SK-N-SH treated with all-trans-retinoic acid at 6 μM for 48 hours (cell line): Measurements from ENCODE around the gene ZSWIM9.

Source experiments
- ARNTL ChIP-seq: fragments of 450-650 bp; formaldehyde crosslinking; IDR thresholded peaks from 2 replicates; pipeline ENCODE4 v1.5.0; 2020; ENCODE audit warnings: low read depth, mild to moderate bottlenecking, moderate library complexity, borderline replicate concordance
- CREB5 ChIP-seq: fragments of 250-450 bp; sonication (Bioruptor Pico); IDR thresholded peaks from 2 replicates; pipeline ENCODE4 v1.5.1; 2020; ENCODE audit warnings: low read depth, mild to moderate bottlenecking, moderate library complexity
- CSRNP3 ChIP-seq: fragments of 250-450 bp; sonication (Bioruptor Pico); IDR thresholded peaks from 2 replicates; pipeline ENCODE4 v1.5.1; 2021; ENCODE audit warnings: mild to moderate bottlenecking, moderate library complexity
- ESRRG ChIP-seq: fragments of 250-450 bp; sonication (Bioruptor Pico); IDR thresholded peaks from 2 replicates; pipeline ENCODE4 v1.6.1; 2021; ENCODE audit warnings: mild to moderate bottlenecking
- GLIS3 ChIP-seq: fragments of 250-450 bp; sonication (Bioruptor Pico); IDR thresholded peaks from 2 replicates; pipeline ENCODE4 v1.5.0; 2020; ENCODE audit warnings: mild to moderate bottlenecking, moderate library complexity
- PATZ1 ChIP-seq: fragments of 250-450 bp; sonication (Bioruptor Pico); IDR thresholded peaks from 2 replicates; pipeline ENCODE4 v1.8.0; 2020; ENCODE audit warnings: mild to moderate bottlenecking, moderate library complexity, borderline replicate concordance
- SNAI2 ChIP-seq: fragments of 250-450 bp; sonication (Bioruptor Pico); IDR thresholded peaks from 2 replicates; pipeline ENCODE4 v1.5.0; 2020; ENCODE audit warnings: mild to moderate bottlenecking, moderate library complexity
- ZNF70 ChIP-seq: fragments of 450-650 bp; formaldehyde crosslinking; IDR thresholded peaks from 2 replicates; pipeline ENCODE4 v1.5.0; 2020; ENCODE audit warnings: mild to moderate bottlenecking, moderate library complexity

GRCh38 chr19:48147597-48148175 is 22.8 kb upstream of the ZSWIM9 start:
- TF ChIP-seq ARNTL (no peak), CSRNP3 (CRISPR knock-in tag) (no peak), ESRRG (CRISPR knock-in tag) (no peak), ZNF70 (CRISPR knock-in tag) (no peak), GLIS3 (CRISPR knock-in tag) (no peak), PATZ1 (CRISPR knock-in tag) (no peak), CREB5 (CRISPR knock-in tag) (no peak), SNAI2 (CRISPR knock-in tag) (no peak)
